Cardiac septum (tissue), 1 donor: ENCODE results near the gene PMP22. TPM values are rescaled to one million over a fixed set of nuclear protein-coding genes. Genes with fewer than 3 reads are reported as not detected.

Experiments used
- microRNA-seq: library from miRNA; unstranded; fragments of <30 nt; microRNA quantifications from one replicate; pipeline ENCODE4 v1.2.0, GENCODE V29; 2020
- total RNA-seq: library from RNA; stranded (reverse); fragmentation: NEBNext Ultra II Directional; extraction: Animal tissue kit (Norgen Biotek cat#: 25700); gene quantifications from one replicate; pipeline ENCODE4 v1.2.1, GENCODE V29; 2021
- donor health status: DM: no; HTN: no; CAD: no.

Gene PMP22
- total RNA-seq, 1 donor from 2014 or later, result 91.8 TPM

Small RNAs within 50 kb of the gene (microRNA-seq; reads per million reads assigned to microRNA genes)
- gene MIR4731, result 1.3 reads per million

Other genes with a start within 250 kb of the PMP22 start
- 0.86 TPM for gene TEKT3, start 76.3 kb upstream of the PMP22 start, total RNA-seq
- 1.8 TPM for gene CDRT4, start 202.3 kb upstream of the PMP22 start, total RNA-seq